Measurements from ENCODE around the gene PMPCB. TPM values are rescaled to one million over a fixed set of nuclear protein-coding genes. Genes with fewer than 3 reads are reported as not detected.

PMPCB gene
- total RNA-seq, 4 donors from 2014 or later = 43.5 to 48.1 (median 46.9) TPM

DNA sequence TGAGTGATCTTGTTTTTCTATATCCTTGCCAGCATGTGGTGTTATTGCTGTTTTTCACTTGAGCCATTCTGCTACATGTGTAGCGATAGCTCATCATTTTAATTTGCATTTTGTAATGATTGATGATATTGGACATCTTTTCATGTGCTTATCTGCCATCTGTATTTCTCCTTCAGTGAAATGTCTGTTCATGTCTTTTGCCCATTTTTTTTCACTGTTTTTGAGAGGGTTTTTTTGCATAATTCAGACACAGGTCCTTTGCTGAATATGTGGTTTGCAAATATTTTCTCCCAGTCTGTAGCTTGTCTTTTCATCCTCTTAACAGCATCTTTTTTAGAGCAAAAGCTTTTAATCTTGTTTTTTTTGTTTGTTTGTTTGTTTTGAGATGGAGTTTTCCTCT, 3.7 kb upstream of the PMPCB start:
- DNase-seq (ENCODE audit: low spot score) (no peak), ATAC-seq (ENCODE audit: low FRiP score) (no peak)
- TF ChIP-seq, protein P1, sequence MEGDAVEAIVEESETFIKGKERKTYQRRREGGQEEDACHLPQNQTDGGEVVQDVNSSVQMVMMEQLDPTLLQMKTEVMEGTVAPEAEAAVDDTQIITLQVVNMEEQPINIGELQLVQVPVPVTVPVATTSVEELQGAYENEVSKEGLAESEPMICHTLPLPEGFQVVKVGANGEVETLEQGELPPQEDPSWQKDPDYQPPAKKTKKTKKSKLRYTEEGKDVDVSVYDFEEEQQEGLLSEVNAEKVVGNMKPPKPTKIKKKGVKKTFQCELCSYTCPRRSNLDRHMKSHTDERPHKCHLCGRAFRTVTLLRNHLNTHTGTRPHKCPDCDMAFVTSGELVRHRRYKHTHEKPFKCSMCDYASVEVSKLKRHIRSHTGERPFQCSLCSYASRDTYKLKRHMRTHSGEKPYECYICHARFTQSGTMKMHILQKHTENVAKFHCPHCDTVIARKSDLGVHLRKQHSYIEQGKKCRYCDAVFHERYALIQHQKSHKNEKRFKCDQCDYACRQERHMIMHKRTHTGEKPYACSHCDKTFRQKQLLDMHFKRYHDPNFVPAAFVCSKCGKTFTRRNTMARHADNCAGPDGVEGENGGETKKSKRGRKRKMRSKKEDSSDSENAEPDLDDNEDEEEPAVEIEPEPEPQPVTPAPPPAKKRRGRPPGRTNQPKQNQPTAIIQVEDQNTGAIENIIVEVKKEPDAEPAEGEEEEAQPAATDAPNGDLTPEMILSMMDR (IDR thresholded peaks at IDR 0.05) = no peak

DNA sequence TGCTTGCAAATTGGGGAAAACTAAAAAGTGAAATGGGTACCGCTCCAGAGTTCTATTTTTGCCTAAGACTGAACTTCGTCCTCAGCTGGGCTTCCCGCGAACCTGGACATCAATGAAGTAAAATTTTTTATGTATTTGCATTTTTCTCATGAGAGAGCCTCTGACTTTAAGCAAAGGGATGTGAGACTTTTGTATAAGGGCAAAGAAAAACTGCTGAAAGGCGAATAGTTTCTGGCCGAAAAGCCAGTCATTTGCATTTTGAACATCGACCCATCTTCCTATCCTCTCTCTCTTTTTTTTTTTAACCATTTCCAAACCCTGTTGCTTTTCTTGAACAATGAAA, 573 bp downstream of the PMPCB start:
- TF ChIP-seq, protein P1 (IDR thresholded peaks at IDR 0.05) = no peak
- no peak for ATAC-seq (ENCODE audit: low FRiP score)
- no peak for DNase-seq (ENCODE audit: low spot score)

DNA sequence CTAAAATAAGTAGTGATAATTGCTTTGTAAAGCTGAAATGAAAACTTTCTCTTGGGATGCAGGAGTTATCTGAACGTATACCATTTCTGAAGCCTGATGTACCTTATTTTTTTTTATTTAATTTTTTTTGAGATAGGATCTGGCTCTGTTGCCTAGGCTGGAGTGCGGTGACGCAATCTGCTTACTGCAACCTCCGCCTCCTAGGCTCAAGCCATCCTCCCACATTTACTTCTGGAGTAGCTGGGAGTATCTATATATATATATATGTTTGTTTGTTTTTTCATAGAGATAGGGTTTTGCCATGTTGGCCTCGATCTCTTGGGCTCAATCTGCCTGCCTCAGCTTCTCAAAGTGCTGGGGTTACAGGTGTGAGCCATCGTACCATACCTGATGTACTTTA, 2.4 kb downstream of the PMPCB start:
- ATAC-seq (ENCODE audit: low FRiP score) = no peak
- TF ChIP-seq, protein P1 (IDR thresholded peaks at IDR 0.05) = no peak

DNA sequence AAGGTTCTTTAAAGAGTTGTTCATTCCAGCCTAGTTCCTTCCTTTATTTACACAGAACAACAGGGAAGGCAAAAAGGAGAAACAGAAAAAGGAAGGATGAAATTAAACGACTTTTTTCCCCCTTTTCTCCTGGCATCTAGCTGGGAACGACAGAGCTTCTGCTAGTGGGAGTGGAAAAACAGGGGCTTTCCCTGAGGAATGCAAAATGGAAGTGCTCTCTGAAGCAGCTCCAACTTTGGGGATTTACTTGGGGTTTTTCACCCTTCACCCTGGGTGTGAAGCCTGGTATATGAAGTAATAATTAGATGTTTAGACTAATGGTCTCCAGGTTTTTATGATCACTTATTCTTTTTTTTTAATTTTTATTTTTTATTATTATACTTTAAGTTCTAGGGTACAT, 4.2 kb downstream of the PMPCB start:
- ATAC-seq (ENCODE audit: low FRiP score) = no peak
- TF ChIP-seq, protein P1 (IDR thresholded peaks at IDR 0.05) = no peak
- no peak for DNase-seq (ENCODE audit: low spot score)

More for the DNA sequence above, 2.4 kb downstream of the PMPCB start:
- DNase-seq (ENCODE audit: low spot score) = no peak

DNA sequence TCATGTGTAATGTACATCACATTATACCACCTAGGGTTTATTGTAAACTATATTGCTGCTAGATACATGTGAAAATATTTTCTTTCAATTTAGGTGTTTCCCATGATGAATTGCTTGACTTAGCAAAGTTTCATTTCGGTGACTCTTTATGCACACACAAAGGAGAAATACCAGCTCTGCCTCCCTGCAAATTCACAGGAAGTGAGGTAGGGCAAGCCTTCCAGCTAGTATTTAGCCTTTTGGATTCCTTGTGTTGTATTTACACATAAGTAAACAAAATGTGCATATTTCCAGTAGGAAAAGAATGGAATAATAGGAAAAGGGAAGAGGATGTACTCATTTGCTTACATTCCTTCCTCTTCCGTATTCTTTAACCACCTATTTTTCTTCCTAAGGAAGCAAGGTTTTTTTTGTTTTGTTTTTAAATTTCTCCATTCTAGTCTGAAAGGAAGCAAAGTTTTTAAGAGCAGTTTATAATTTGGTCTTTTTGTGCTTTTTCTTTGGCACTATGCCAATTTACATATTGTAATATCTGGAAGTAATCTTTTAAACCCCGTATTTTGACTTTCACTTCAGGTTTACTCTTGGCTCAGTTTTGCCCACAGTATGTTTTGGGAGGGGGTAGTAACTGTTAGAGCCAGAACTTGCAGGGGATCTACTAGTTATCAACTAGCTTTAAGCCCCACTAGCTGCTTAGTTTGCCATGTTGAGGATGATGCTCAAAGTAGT, 10.4 kb downstream of the PMPCB start:
- ATAC-seq (ENCODE audit: low FRiP score) (no peak), DNase-seq (ENCODE audit: low spot score) (no peak)
- TF ChIP-seq, protein P1 (IDR thresholded peaks at IDR 0.05) = no peak

DNA sequence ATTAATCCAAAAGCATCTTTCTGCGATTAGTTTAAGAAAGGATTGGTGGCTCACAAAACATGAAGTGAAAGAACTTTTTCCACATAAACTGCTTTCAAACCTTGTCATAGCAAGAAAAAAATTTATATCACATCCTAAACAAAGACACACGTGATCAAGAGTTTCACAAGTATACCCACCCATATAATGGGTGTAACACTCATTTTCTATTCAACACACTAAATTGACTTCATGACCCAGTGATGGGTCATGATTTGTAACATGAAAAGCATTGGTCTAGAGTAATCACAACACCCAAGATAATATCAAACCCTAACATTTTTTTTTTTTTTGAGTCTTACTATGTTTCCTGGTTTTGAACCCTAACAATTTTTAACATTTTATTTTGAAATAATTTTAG, 17.6 kb downstream of the PMPCB start:
- ATAC-seq (ENCODE audit: low FRiP score) = no peak
- TF ChIP-seq, protein P1 (IDR thresholded peaks at IDR 0.05) = no peak
- DNase-seq (ENCODE audit: low spot score) = no peak

DNA sequence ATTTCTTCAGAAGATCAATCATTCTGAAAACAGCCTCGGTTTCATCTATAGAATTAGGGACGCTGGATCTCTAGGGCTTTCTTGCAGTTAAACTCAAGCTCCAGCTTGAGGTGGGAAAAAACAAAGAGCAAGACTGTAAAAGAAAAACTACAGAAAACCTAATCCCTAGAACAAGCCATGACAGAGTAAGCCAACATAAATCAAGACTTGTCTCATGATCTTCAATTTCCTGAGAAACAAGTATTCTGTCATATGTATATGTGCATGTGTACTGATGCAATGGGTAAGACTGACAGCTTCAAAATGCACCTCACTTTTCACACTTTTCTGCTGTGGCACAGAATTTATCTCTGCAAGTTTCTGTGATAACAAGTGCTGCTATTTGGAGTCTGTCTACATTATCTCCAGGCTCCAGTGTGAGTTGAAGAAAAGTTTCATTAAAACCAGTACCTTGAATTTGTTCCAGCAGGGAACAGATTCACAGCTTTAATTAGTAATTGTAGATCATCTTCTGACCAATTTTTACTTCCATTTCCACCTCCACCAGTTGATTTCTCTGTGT, 19.2 kb downstream of the PMPCB start:
- DNase-seq (ENCODE audit: low spot score) (no peak), ATAC-seq (ENCODE audit: low FRiP score) (no peak)
- TF ChIP-seq, protein P1 (IDR thresholded peaks at IDR 0.05) = no peak
